GM15510 (cell line): ENCODE measurements around the gene FHOD1.
A peak's percentile ranks its signal among the peaks of the same experiment; 100 is the strongest.

Experiments
- POLR2A ChIP-seq: IDR thresholded peaks from 3 replicates; pipeline ENCODE4 v1.6.1; 2011; ENCODE audit warnings: borderline replicate concordance; ENCODE audit not compliant: insufficient read length; ENCODE audit errors: extremely low read depth

Gene FHOD1

DNA sequence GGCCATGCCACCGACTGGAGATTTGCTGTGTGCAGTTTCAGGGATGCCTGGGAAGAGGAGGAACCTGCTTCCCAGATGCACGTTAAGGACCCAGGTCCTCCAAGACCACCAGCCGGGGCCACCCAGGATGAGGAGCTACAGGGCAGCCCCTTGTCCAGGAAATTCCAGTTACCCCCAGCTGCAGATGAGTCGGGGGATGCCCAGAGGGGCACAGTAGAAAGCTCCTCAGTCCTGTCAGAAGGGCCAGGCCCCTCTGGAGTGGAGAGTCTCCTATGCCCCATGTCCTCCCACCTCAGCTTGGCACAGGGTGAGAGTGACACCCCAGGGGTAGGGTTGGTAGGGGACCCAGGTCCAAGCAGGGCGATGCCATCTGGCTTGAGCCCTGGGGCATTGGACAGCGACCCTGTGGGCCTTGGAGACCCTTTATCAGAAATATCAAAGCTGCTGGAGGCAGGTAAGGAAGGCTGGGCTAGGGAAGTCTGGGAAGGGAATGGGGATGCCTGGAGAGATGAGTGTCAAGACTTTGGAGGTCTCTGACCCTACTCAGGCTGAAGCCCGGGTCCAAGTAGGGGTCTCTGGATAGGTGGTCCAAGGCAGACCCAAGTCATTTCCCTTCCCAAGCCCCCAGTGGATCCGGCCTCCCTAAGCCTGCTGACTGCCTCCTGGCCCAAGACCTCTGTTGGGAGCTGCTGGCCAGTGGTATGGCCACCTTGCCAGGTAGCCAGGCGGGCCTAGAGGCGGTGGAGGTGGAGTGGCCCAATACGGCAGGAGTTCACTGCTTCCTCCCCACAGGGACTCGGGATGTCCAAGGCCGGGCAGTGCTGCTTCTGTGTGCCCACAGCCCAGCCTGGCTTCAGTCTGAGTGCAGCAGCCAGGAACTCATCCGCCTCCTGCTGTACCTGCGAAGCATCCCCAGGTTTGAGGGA lies 33.1 kb upstream of the FHOD1 start:
- TF ChIP-seq POLR2A = no peak

DNA sequence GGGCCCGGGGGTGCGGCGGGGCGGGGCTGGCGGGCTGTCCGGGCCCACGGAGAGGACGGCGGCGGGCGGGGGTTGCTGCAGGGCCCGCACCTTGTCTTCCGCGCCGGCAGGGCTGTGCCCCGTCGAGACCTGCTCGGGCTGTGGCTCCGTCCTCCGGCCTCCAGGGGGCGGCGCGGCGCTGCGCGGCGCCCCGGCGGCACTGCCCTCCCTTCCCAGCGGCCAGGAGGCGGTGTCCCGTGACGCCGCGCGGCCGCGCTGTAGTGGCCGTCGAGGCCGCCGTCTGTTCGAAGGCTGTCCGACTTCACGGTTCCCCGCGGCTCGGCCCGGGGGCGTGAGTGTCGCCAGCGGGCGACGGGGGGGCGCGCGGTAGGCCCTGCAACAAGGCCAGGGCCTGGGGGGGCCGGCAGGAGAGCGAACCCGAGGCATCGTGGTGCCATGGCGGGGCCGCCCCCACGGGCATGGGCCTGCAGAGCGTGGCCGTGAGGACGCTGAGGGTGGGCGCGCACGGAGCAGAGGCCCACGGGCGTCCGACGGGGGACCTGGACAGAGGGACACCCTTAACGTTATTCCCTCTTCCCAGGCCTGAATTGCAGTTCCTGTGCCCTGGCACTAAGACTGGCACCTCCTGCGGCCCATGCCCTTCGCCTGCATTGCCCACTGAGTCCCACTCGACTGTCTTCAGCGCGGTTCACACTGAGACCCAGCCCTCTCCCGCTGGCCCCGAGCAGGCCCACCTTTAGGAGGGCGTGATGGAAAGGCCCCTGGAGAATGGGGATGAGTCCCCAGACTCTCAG lies 32.2 kb upstream of the FHOD1 start, which contains the start of gene PLEKHG4:
TSS of gene PLEKHG4 (plus strand) at position 237 of the 794 bp plus-strand sequence. CDS start at position 750, 513 bp downstream.
- TF ChIP-seq POLR2A = peak; percentile 41

DNA sequence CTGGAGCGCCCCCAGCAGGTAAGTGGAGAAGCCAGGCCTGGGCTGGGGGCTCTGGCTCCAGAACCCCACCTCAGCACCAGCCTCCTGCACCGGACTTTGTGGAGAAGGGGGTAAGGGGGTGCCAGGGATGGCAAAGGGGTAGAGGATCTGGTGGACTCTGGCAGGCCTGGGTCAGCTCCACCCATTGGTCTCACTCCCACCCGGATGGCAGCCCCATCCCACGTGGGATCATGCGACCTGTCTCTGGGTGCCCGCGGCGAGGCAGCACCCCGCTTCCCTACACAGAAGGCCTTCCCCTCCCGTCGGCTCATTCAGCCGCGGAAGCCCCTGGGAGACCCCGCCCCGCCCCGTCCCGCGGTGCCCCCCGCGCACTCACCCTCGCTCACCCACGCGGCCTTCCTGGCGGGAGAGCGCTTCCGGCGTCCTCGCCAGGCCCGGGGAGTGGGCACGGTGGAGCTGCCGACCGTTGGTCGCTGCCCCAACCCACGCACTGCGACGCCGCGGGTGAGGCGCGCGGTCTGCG lies 31.6 kb upstream of the FHOD1 start:
- TF ChIP-seq POLR2A = no peak

DNA sequence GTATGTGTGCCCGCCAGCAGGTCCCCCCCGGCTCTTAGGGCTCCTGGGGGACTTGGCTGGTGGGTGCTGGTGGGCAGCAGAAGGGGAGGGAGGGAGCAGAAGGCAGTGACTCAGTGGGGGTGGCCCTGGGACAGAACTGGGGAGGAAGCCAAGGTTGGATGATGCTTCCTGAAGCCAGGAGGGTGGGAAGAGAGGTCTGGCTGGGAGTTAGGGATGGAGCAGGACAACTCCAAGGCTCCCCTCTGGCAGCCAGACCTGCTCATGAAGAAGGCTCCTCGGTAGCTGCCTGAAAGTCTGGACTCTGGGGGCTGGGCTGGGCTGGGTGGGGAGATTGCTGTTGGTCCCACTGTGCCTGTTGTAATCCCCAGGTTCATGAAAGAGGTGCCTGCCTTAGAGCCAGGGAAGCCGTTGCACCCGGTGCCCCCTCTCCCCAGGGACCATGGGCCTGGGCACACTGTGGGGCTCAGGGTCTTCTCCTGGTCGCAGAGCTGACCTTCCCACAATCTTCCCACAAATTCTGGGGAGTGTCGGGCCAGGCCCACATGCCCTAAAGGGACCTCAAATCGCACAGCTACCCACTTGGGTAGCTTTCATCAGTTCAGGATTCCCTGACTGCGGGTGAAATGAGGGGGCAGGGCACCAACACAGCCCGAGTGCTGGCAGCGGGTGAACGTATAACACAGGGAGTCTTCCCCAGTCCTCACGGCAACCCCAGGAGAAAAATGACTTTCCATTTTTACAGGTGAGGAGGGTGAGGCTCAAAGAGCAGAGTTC lies 30.9 kb upstream of the FHOD1 start:
- no peak for TF ChIP-seq POLR2A

DNA sequence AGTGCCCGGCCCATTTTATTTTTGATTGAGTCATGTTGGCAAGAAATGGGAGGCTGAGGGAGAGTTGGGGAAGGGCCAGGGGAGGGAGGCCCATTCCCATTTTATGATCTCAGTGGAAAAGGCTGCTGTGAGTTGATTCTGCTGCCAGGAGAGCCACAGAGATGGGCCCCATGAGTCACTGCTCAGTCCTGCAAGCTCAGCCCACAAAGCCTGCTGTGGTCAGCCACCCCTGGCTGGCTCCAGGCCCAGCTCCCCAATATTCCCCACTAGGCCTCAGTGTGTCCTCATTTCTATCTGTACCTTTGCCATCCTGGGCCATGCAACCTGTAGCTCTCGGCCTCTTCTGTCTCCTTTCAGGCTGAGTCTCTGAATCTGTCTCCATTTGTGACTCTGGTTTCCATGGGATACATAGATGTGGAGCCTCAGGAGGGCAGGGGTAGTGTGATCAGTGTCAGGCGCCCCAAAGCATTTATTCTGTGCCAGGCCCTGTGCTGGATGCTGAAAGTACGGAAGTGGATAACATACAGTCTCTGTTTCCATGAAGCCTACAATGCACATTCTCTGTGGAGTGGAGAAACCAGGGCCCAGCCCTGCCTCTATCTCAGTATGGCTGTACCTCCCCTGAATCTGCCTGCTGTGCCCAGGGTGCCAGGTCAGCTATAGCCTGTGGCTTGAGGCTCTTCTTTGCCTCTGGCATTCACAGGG lies 30.2 kb upstream of the FHOD1 start:
- no peak for TF ChIP-seq POLR2A

DNA sequence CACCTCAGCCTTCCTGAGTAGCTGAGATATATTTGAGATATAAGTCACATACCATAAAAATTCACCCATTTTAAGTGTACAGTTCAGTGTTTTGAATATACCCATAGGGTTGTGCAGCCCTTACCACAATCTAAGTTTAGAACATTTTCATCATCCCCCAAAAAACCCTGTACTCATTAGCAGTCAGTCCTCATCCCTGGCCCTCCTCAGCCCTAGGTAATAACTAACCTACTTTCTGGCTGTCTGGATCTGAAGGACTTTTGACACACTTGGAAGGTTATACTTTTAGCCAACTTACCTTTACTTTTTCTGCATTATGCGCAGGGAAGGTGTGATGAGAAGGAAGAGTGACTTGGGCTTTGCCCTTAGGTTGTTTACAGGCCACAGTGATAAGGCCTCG lies 28.0 kb upstream of the FHOD1 start:
- no peak for TF ChIP-seq POLR2A

DNA sequence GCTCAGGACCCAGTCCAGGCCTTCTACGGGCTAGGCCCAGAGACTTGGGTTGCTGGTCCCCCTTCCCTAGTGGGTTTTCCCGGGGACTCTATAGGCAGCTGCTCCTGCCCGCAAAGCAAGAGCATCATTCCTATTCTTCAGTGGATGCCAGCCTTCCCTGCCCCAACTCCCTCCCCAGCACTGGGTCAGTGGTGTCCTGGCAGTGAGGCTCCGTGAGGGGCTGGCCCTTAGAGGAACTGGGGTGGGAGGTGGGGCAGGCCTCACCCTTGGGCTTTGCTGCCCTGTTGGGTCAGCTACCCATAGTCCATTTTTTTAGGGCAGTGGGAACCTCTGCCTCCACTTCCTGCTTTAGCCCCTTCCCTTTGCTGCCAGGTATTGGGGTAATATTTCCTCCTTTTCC lies 24.2 kb upstream of the FHOD1 start:
- TF ChIP-seq POLR2A = no peak

DNA sequence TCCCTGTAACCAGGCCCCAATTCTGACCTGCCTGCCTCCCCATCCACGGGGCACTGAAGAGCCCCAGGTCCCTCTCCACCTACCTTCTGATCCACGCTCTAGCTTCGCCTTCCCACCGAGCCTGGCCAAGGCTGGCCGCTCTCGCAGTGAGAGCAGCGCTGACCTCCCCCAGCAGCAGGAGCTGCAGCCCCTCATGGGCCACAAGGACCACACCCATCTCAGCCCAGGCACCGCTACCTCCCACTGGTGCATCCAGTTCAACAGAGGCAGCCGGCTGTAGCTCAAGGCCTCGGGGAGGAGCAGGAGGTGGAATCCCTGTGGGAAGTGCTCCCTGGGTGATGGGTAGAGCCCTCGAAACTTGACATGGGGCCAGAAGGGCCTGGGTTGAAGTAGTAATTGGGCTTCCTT lies 23.7 kb upstream of the FHOD1 start:
- no peak for TF ChIP-seq POLR2A

DNA sequence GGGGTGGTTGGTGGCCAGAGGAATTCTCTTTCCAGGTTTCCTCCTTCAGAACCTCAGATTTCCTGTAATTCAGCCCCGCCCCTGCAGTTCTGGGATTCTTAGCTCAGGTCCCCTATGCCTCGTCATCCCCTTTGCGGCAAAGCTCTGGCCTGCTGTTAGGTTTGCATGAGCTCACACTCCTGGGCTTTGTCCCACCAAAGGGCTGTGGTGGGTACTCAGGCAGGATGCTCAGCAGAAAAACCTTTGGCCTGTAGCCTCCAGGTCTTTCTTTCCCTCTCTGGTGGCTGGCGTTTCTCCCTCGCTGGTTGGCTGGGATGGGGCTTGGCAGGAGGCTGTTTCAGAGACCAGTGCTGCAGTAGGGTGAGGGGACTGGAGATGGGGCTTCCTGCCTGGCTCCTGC lies 22.5 kb upstream of the FHOD1 start:
- TF ChIP-seq POLR2A = no peak

DNA sequence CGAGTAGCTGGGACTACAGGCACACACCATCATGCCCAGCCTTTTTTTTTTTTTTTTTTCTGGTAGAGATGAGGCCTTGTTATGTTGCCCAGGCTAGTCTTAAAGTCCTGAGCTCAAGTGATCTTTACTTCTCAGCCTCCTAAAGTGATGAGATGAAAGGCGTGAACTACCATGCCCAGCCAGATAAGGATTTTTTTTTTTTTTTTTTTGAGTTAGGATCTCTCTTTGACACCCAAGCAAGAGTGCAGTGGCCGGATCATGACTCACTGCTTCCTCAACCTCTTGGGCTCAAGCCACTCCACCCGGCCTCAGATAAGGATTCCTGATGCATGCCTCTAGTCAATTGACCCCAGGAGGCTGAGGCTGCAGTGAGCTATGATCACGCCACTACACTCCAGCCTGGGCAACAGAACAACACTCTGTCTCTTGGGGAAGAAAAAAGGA lies 20.9 kb upstream of the FHOD1 start:
- TF ChIP-seq POLR2A = no peak

DNA sequence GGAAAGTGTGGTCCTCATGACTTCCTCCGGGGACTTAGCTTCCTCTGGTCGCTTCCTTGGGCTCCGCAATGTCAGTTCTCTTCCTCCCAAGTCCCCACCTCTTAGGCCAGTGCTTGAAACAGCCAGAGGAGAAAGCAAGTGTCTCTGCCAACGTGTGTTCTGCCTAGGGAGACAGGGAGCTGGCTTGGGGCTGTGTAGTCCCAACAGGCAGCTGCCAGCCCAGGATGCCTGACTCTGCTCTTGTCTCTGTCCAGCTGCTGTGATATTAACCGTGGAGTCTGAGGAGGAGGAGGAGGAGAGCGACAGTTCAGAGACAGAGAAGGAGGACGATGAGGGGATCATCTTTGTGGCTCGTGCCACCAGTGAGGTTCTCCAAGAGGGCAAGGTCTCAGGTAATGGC lies 18.6 kb upstream of the FHOD1 start:
- no peak for TF ChIP-seq POLR2A

DNA sequence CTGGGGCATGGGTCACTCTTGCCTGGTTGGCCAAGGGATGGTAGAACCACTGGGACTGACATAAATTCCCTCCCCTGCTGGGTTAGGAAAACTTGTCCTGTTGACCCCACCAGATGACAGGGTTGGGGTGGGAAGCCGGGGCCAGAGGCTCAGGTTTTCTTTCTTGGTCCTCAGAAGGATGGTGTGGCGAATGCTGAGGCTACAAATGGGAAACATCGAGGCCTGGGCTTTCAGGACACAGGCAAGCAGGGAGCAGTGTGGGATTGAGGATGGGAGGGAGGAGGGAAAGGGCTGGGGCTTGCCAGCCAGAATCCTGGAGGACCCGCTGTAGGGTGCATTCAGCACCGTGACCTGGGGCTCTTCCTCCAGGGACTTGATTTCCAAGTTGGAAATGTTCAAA lies 17.6 kb upstream of the FHOD1 start:
- no peak for TF ChIP-seq POLR2A

DNA sequence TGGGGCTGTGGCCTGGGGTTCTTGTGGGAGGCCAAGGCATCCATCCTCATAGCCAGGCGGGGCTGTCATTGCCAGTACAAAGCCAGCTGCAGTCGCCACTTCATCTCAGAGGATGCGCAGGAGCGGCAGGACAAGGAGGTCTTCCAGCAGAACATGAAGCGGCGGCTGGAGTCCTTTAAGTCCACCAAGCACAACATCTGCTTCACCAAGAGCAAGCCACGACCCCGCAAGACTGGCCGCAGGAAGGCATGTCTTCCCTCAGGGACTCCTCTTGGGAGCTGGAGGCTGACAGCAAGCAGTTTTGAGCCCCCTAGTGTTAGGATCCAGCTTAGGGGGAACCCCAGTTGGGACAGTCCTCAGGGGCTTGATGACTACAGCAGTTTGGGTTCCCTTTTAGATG lies 17.0 kb upstream of the FHOD1 start:
- TF ChIP-seq POLR2A = no peak

DNA sequence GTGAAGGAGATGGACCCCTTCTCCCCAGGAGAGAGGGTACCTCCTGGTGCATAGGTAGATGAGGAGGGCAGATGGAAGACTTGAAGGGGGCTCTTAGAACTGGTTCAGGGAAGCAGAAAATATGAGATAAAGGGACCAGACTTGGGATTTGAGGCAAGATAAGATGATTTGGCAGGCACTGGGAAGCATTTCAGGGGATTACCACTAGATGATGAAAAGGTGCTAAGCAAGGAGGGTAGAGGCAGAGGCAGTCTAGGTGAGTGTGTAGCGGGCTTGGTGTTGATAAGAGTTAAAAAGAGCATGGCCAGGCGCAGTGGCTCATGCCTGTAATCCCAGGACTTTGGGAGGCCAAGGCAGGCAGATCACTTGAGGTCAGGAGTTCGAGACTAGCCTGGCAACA lies 15.9 kb upstream of the FHOD1 start:
- no peak for TF ChIP-seq POLR2A
